Measurements from ENCODE around the gene SIDT1. TPM values are rescaled to one million over a fixed set of nuclear protein-coding genes. Genes with fewer than 3 reads are reported as not detected.
A peak's percentile ranks its signal among the peaks of the same experiment; 100 is the strongest.

SIDT1 gene
- total RNA-seq (2014; rRNA removed; shearing (Covaris generic)): 0.05 and 0.13 TPM in 2 replicates
- polyA plus RNA-seq (2015; cell fraction: cytosol; rRNA removed): 0.05 and 0.06 TPM in 2 replicates
- polyA plus RNA-seq (2015; cell fraction: nucleus; rRNA removed): not detected in 2 replicates

DNA sequence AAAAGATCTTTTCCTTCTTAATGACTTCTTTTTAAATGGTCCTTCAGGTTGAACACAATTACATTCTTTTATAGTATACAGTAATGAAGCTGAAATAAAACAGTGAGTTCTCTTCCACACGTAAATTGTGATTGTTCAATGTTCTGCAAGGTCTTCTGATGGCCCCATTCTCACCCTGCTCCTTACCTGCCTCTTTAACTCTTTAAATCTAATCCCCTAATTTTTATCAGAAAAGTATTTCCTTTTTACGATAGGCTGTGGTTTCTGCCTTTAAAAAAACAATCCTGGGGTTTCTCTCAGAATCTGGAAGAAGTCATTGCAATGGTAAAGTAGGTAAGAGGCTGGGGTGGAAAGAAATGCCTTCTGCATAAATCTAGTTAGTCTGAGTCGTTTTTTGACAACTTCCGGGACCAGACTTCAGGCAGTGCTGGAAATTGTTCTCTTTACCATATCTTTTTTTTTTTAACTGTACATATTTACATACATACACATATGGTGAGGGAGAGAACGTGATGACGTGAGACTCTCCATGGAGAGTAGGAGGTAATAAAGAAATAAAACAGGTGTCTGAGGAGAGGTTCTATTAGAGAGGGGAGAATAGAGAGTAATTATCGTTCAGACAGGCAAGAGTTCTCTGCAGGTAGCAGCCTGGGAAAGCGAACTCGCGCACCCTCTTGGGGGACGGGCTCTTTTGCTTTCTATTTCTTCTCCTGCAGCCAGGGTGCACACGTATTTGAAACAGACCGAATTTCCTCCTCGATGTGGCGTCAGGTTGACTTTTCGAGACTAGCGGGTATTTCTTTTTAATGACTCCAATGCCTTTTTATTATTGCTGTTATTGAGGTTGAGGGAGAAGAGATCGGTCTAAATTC, at the start of gene SIDT1:
Gene SIDT1, plus strand, starts transcription at position 730 of the 872 bp plus-strand sequence. CDS start 467 bp downstream, outside the sequence.
- no peak for DNase-seq (ENCODE audit: low read depth, low spot score)

DNA sequence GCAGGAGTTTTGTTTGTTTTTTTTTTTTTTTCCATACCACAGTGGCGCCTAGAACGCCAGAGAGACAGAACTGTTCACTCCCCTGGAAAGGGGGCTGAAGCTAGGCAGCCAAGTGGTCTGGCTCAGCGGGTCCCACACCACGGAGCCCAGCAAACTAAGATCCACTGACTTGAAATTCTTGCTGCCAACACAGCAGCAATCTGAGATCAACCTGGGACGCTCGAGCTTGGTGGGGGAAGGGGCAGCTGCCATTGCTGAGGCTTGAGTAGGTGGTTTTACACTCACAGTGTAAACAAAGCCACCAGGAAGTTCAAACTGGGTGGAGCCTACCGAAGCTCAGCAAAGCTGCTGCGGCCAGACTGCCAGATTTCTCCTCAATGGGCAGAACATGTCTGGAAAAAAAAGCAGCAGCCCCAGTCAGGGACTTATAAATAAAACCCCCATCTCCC, 47.2 kb upstream of the SIDT1 start:
- in situ Hi-C loops (cut with HindIII; ENCODE audit: low pct_unique_long_range_greater_than_20kb, low sequenced_read_pairs): no loop called here
- DNase-seq (ENCODE audit: low read depth, low spot score): no peak

More for the DNA sequence above, at the start of gene SIDT1:
- in situ Hi-C loops (cut with HindIII; ENCODE audit: low pct_unique_long_range_greater_than_20kb, low sequenced_read_pairs): no loop called here

DNA sequence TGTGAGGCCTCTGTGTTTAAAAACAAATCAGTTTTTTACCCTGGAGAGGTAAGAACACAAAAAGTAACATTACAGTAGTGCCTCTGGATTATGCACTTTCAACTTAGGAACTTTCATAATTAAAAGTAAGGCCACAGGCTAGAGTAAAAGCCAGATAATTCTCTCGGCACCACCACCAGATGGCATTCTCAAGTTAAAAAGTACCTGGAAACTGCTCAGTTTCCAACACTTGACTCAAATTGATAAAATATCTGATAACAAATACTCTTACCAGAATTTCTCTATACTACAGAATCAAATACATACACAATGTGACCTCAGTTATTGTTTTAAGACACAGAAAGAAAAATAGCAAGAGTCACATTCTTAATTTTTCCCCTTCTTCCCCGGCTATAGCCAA, 37.3 kb upstream of the SIDT1 start:
- peak; percentile 61 for DNase-seq (ENCODE audit: low read depth, low spot score)
- in situ Hi-C loops (cut with HindIII; ENCODE audit: low pct_unique_long_range_greater_than_20kb, low sequenced_read_pairs): loop anchor here (10.0 kb wide), 1 partner anchor 130 kb away; no protein-coding TSS in a partner anchor

DNA sequence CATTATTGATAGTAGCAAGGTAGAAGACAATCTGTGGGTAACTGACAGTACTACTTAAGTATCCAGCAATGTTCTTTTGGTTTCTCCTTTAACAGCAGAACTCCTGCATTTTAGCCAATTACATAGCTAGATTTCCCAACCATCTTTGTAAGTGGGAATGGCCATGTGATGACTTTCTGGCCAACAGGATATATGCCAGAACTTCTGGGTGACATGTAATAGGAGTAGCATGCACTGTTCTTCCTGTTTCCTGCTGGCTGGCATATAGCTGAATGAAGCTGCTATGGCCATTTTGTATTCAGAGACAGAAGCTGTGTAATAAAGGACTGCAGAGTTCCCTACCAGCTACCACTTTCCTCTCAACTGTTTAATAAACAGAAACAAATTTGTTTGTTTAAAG, 35.4 kb upstream of the SIDT1 start:
- DNase-seq (ENCODE audit: low read depth, low spot score): peak; percentile 45
- in situ Hi-C loops (cut with HindIII; ENCODE audit: low pct_unique_long_range_greater_than_20kb, low sequenced_read_pairs): loop anchor here (10.0 kb wide), 1 partner anchor 128 kb away; no protein-coding TSS in a partner anchor

DNA sequence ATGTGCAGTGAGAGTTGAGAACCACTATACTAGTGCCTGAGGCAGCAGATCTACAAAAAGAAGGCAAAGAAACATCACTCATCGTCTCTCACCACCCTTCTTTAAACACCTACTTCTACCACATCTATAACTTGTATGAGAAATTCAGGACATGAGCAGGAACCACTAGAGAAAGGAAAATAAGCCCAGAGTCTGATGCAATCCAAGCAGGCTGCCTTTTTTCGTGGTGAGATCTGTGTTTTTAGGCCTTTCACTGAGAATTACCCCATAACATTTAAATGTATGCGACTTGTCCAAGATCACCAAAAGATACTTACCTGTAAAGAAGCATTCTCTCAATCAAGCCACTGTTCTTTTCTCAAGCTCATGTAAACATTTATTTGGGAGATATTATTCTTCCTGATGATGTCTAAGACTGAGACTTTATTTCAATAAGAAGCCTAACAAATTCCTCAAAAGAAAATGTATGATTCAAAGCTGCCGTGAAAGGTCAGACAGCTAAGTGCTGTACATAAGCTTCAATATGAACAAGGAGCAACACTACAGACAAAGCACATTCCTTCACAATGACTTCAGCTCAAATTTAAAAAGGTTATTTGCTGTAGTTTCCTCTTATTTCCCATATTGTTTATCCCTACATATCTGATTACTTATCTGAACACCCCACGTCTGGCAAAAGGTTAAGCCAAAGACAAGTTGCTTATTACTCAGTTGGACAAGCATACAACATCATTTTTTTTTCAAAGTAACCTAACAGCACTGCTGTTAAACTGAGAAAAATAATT, 33.9 kb upstream of the SIDT1 start:
- DNase-seq (ENCODE audit: low read depth, low spot score): no peak
- in situ Hi-C loops (cut with HindIII; ENCODE audit: low pct_unique_long_range_greater_than_20kb, low sequenced_read_pairs): loop anchor here (10.0 kb wide), 1 partner anchor 126 kb away; no protein-coding TSS in a partner anchor

DNA sequence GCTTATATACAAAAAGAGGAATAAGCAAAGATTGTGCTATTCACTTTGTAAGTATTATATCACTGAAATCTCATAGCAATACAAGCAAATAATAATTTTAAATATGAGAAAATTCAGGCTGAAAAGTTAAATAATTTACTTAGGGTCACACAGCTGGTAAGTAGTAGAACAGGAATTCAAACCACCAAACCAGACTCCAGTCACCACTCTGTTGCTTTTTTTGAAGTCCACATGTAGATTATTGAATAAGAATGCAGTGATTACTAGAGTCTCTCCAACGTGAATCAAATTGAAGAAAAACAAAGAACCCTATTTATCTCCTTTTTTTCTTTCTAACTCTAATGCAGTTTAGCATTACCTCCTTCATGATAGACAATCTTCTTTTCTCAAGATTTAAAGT, 33.3 kb upstream of the SIDT1 start:
- DNase-seq (ENCODE audit: low read depth, low spot score): no peak
- in situ Hi-C loops (cut with HindIII; ENCODE audit: low pct_unique_long_range_greater_than_20kb, low sequenced_read_pairs): loop anchor here (10.0 kb wide), 1 partner anchor 126 kb away; no protein-coding TSS in a partner anchor

DNA sequence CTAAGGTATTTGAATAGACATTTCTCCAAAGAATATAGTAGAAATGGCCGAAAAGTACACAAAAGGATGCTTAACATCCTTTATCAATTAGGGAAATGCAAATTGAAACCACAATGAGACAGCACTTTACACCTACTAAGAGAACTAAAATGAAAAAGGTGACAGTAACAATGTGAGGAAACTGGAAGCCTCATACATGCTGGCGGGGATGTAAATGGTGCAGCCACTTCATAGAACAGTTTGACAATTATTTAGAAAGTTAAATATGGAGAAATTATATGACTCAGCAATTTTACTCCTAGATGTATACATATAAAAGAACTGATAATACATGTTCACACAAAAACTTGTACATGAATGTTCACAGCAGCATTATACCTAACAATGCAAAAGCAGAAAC, 30.8 kb upstream of the SIDT1 start:
- no peak for DNase-seq (ENCODE audit: low read depth, low spot score)
- in situ Hi-C loops (cut with HindIII; ENCODE audit: low pct_unique_long_range_greater_than_20kb, low sequenced_read_pairs): no loop called here

DNA sequence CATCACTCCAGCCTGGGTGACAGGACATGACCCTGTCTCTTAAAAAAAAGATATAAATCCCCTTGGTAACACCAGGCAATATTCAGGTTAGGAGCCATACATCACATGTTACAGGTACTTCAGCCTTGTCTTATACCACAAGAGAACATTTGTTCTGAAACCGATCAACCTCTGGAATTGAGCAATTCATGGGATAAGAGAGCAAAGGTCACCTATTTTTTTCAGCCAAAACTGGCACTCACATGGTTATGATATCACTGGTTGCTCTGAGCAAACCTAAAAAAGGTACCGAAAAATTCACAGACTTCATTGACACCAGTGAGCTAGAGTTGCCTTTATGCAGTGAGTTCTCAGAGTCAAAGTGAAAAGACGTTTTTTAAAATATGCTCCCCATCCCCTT, 26.5 kb upstream of the SIDT1 start:
- in situ Hi-C loops (cut with HindIII; ENCODE audit: low pct_unique_long_range_greater_than_20kb, low sequenced_read_pairs): no loop called here
- DNase-seq (ENCODE audit: low read depth, low spot score): no peak

DNA sequence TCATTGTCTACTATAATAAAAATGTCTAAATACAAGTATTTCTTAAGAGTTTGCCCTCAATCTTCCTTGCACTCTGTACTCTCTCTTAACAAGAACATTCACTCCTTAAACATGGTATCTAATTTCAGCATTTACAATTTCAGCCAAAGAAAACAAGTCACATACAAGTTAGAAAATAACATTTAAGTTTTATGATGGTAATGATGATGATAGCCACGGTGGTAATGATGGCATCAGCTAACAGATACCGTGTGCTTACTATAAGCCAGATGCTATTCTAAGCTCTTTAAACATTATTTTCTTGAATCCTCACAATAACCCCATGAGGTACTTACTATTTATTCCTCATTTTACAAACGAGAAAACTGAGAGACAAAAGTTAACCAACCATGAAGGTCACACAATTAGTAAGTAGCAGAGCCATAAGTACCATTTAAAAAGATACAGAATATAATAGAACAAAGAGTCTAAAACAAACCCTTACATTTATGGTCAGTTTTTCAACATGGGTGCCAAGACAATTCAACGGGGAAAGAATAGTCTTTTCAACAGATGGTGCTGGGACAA, 24.8 kb upstream of the SIDT1 start:
- DNase-seq (ENCODE audit: low read depth, low spot score): no peak
- in situ Hi-C loops (cut with HindIII; ENCODE audit: low pct_unique_long_range_greater_than_20kb, low sequenced_read_pairs): no loop called here

DNA sequence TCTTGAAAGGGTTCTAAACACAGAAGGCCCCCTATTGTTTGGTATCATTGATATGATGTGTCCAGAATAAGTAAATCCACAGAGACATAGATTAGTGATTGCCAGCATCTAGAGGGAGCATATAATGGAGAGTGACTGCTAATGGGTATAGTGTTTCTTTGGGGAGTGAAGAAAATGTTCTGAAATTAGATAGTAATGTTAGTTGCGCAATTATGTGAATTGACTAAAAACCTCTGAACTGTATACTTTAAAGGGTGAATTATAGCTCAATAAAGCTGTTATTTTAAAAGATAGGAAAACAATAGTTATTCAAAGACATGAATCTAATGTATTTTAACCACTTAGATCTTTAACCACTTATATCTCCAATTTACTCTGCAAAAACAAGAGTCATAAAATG, 23.4 kb upstream of the SIDT1 start:
- no peak for DNase-seq (ENCODE audit: low read depth, low spot score)
- in situ Hi-C loops (cut with HindIII; ENCODE audit: low pct_unique_long_range_greater_than_20kb, low sequenced_read_pairs): no loop called here

DNA sequence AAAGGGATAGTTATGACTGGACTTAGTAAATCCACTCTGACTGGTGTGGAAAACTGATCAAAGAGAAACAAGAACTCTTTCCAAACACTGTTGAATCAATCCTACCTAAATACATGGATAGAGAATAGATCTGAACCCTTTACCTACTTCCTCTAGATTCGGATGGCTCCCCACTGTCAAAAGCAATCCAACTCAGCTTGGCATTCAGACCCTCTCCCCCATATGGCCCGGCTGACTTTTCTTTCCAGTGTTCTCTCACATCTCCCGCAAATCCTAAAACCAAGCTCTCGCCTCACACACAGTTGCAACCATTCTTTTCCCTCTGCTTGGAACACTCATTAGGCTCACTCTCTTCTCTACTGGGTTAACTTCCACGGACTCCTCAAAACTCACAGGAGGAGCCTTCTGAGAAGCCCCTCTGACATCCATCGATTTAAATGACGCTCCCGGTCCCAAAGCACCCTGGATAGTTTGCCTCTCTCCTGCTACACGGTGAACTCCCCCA, 18.0 kb upstream of the SIDT1 start:
- DNase-seq (ENCODE audit: low read depth, low spot score): no peak

DNA sequence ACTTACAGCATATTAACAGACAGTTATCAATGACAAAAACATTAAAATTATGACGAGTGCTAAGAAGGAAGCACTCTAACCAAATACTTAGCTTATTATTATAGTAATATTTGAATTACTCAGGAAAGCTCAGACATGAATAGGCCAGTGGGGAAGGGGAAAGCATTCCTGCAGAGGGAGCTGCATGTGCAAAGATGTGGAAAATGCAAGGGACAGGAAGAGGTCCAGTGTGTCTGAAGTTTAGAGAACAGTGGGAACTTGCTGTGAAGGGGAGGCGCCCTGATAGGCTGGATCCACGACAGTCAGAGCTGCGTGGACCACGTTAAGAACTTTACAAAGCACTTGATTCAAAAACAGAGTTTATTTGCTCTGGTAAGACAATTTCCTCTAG, 16.2 kb upstream of the SIDT1 start:
- in situ Hi-C loops (cut with HindIII; ENCODE audit: low pct_unique_long_range_greater_than_20kb, low sequenced_read_pairs): no loop called here
- peak; percentile 71 for DNase-seq (ENCODE audit: low read depth, low spot score)

More for the DNA sequence above, 18.0 kb upstream of the SIDT1 start:
- in situ Hi-C loops (cut with HindIII; ENCODE audit: low pct_unique_long_range_greater_than_20kb, low sequenced_read_pairs): no loop called here

DNA sequence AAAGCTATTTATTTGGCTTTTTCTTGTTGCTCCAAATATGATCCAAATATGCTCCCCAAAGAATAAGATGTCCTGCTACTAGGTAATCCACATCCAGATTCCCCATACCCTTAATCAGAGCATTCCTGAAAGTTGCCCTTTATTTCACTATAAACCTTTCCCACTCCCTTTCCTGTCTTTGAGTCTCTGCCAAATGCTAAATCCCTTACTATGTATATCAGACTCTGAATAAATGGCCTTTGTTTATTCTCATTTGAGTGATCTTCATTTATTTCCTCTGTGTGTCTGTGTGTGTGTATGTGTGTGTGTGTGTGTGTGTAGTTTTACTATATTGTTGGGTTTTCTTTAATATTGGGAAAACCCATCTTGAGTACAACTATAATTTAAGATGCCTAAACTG, 10.4 kb upstream of the SIDT1 start:
- DNase-seq (ENCODE audit: low read depth, low spot score): peak; percentile 54
- in situ Hi-C loops (cut with HindIII; ENCODE audit: low pct_unique_long_range_greater_than_20kb, low sequenced_read_pairs): no loop called here

DNA sequence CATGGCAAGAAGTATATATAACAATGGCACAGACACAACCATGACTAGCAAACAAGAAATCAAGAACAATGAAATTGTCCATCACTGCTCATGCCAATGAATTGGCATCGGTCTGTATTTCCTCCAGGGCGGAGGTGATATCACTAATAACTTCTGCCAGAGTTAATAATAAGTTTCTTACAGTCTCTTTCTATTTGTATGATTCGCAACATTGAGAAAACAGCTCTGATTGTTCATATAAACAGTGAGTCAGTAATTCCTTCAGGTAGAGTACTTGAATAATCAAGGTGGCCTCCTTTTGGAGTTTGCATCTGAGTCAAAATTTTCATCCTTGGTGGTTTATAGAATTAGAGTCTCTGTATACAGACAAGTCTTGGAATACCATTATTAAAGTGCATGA, 9.1 kb upstream of the SIDT1 start:
- no peak for DNase-seq (ENCODE audit: low read depth, low spot score)
- in situ Hi-C loops (cut with HindIII; ENCODE audit: low pct_unique_long_range_greater_than_20kb, low sequenced_read_pairs): no loop called here

DNA sequence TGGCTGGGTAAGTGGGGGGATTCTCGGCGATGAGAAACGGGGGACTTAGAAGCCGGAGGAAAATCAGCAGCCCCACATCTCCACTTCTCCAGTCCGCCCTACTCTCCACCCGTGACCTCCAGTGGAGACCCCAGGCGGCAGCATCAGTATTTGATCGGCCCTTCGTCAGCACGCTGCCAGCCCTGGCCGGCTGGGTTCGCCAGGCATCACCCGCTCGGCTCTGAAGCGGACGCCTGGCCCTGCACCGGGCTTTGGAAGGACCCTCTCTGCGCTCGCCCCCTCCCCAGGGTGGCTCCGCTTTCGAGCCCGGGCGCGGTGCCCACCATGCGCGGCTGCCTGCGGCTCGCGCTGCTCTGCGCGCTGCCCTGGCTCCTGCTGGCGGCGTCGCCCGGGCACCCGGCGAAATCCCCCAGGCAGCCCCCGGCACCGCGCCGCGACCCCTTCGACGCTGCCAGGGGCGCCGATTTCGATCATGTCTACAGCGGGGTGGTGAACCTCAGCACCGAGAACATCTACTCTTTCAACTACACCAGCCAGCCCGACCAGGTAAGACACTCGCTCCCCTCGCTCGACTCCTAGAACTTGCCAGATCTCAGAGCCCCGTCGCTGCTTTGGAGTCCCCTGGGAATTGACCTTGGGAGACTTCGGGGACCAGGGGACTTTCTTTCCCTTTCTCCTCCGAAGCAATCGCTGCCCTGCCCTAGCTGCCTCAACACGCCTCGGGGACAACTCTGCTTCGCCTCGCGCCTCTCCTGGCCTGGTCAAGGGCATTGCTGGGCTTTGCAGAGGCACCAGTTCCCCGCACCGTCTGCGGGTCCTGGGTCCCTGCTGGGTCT, 561 bp downstream of the SIDT1 start:
- no peak for DNase-seq (ENCODE audit: low read depth, low spot score)
- in situ Hi-C loops (cut with HindIII; ENCODE audit: low pct_unique_long_range_greater_than_20kb, low sequenced_read_pairs): no loop called here

DNA sequence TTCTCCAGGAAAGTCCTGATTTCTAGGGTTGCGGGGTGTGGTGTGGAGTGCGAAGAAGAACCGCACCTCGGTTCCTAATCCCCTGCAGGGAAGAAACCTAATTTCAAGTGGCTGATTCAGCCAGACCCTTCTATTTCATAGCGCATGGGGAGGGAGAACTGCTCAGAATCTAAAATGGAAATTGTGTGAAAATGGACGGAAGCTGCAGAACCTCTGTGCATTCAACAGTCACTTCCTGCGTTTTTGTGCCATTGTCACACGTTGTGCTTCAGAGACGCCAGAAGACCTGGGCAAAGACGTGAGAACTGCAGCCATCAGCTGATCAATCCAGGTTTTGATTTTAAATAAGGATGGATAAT, 1.2 kb downstream of the SIDT1 start:
- in situ Hi-C loops (cut with HindIII; ENCODE audit: low pct_unique_long_range_greater_than_20kb, low sequenced_read_pairs): no loop called here
- no peak for DNase-seq (ENCODE audit: low read depth, low spot score)

DNA sequence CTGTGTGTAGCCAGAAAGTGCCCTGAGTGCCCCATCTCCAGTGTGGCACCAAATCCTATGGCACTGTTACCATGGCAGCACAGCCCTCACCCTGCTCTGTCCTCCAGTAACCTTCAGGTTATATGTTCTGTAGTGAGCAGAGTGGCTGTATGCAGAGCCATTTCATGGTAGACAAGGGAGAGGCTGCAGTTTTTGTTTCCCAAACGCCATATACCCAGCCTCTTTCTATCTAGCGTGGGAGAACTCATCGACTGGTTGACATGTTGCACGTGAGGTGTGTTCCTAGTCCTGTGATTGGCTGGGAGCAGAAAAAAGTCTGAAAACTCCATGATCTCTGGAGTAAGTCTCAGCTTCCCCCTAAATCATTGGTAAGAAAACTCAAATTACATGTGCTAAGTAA, 2.0 kb downstream of the SIDT1 start:
- DNase-seq (ENCODE audit: low read depth, low spot score): no peak
- in situ Hi-C loops (cut with HindIII; ENCODE audit: low pct_unique_long_range_greater_than_20kb, low sequenced_read_pairs): no loop called here
